H9 (cell line): Measurements from ENCODE around the gene LMO4. TPM values are rescaled to one million over a fixed set of nuclear protein-coding genes. Genes with fewer than 3 reads are reported as not detected.

ENCODE experiments used
- DNase-seq: peaks from one replicate; pipeline ENCODE4 v3.0.0-alpha.2; 2017
- H2AFZ ChIP-seq: one replicate; pipeline ENCODE4 v1.6.1; 2013; ENCODE audit warnings: mild to moderate bottlenecking, low read length, control low read depth, moderate library complexity
- H2AK5ac ChIP-seq: 2 replicates; pipeline ENCODE4 v1.6.1; 2013; ENCODE audit warnings: low read length, control low read depth, mixed read lengths; ENCODE audit not compliant: insufficient read length
- H2BK120ac ChIP-seq: one replicate; pipeline ENCODE4 v1.6.1; 2013; ENCODE audit warnings: low read depth, mild to moderate bottlenecking, low read length, control low read depth, inconsistent platforms; ENCODE audit not compliant: poor library complexity, severe bottlenecking
- H2BK12ac ChIP-seq: 2 replicates; pipeline ENCODE4 v1.6.1; 2013; ENCODE audit warnings: low read length, control low read depth, mixed read lengths, low read depth; ENCODE audit not compliant: insufficient read length
- H2BK15ac ChIP-seq: 2 replicates; pipeline ENCODE4 v1.6.1; 2013; ENCODE audit warnings: low read depth, low read length, control low read depth
- H2BK20ac ChIP-seq: one replicate; pipeline ENCODE4 v1.6.1; 2013; ENCODE audit warnings: low read depth, mild to moderate bottlenecking, low read length, control low read depth, inconsistent platforms; ENCODE audit not compliant: poor library complexity, severe bottlenecking
- H2BK5ac ChIP-seq: 2 replicates; pipeline ENCODE4 v1.6.1; 2013; ENCODE audit warnings: low read length, control low read depth, mixed read lengths; ENCODE audit not compliant: insufficient read length
- H3K14ac ChIP-seq: 2 replicates; pipeline ENCODE4 v1.6.1; 2013; ENCODE audit warnings: low read length, control low read depth; ENCODE audit not compliant: insufficient read depth
- H3K18ac ChIP-seq: 2 replicates; pipeline ENCODE4 v1.6.1; 2013; ENCODE audit warnings: low read depth, mild to moderate bottlenecking, mixed read lengths, low read length, control low read depth; ENCODE audit not compliant: insufficient read length
- H3K23ac ChIP-seq: 2 replicates; pipeline ENCODE4 v1.6.1; 2013; ENCODE audit warnings: low read length, control low read depth, mixed read lengths, low read depth; ENCODE audit not compliant: insufficient read length
- H3K23me2 ChIP-seq: 2 replicates; pipeline ENCODE4 v1.6.1; 2013; ENCODE audit warnings: low read depth, mild to moderate bottlenecking, mixed read lengths, low read length, control low read depth; ENCODE audit not compliant: insufficient read length, poor library complexity, severe bottlenecking
- H3K27ac ChIP-seq: 2 replicates; pipeline ENCODE4 v1.5.1; 2013; ENCODE audit warnings: low read length, control low read depth, mixed read lengths, low read depth; ENCODE audit not compliant: insufficient read length
- H3K27me3 ChIP-seq: 2 replicates; pipeline ENCODE4 v1.6.1; 2013; ENCODE audit warnings: low read length, control low read depth, inconsistent platforms; ENCODE audit not compliant: insufficient read depth
- H3K4ac ChIP-seq: 2 replicates; pipeline ENCODE4 v1.6.1; 2013; ENCODE audit warnings: low read depth, mild to moderate bottlenecking, control low read depth, inconsistent platforms, low read length, moderate library complexity
- H3K4me1 ChIP-seq: 2 replicates; pipeline ENCODE4 v1.6.1; 2013; ENCODE audit warnings: low read length, control low read depth, inconsistent platforms; ENCODE audit not compliant: insufficient read depth
- H3K4me2 ChIP-seq: 2 replicates; pipeline ENCODE4 v1.6.1; 2013; ENCODE audit warnings: low read length, control low read depth, mixed read lengths; ENCODE audit not compliant: insufficient read length, insufficient read depth
- H3K56ac ChIP-seq: 2 replicates; pipeline ENCODE4 v1.6.1; 2013; ENCODE audit warnings: low read depth, mild to moderate bottlenecking, mixed read lengths, low read length, control low read depth; ENCODE audit not compliant: insufficient read length
- H3K79me1 ChIP-seq: 2 replicates; pipeline ENCODE4 v1.6.1; 2013; ENCODE audit warnings: low read depth, mild to moderate bottlenecking, moderate library complexity, low read length, control low read depth, inconsistent platforms; ENCODE audit not compliant: insufficient read depth, poor library complexity, severe bottlenecking
- H3K79me2 ChIP-seq: 2 replicates; pipeline ENCODE4 v1.6.1; 2013; ENCODE audit warnings: low read length, control low read depth, inconsistent platforms; ENCODE audit not compliant: insufficient read depth
- H3K9ac ChIP-seq: 2 replicates; pipeline ENCODE4 v1.6.1; 2013; ENCODE audit warnings: low read length, control low read depth, mixed read lengths; ENCODE audit not compliant: insufficient read length; ENCODE audit errors: extremely low read depth
- H3K9me3 ChIP-seq: one replicate; pipeline ENCODE4 v1.6.1; 2013; ENCODE audit warnings: low read depth, low read length, inconsistent platforms; ENCODE audit not compliant: control insufficient read depth
- H3T11ph ChIP-seq: one replicate; pipeline ENCODE4 v1.6.1; 2013; ENCODE audit warnings: mild to moderate bottlenecking, low read length, control low read depth, inconsistent platforms
- H4K20me1 ChIP-seq: one replicate; pipeline ENCODE4 v1.6.1; 2013; ENCODE audit not compliant: control insufficient read depth, insufficient read length, insufficient read depth
- H4K5ac ChIP-seq: 2 replicates; pipeline ENCODE4 v1.6.1; 2013; ENCODE audit warnings: low read depth, mild to moderate bottlenecking, mixed read lengths, low read length, control low read depth; ENCODE audit not compliant: insufficient read length
- H4K8ac ChIP-seq: replicated peaks from 2 replicates; pipeline ENCODE4 v1.6.1; 2013; ENCODE audit warnings: low read length, control low read depth, mixed read lengths, low read depth; ENCODE audit not compliant: insufficient read length
- H4K91ac ChIP-seq: 2 replicates; pipeline ENCODE4 v1.6.1; 2013; ENCODE audit warnings: low read depth, mild to moderate bottlenecking, moderate library complexity, mixed read lengths, low read length, control low read depth; ENCODE audit not compliant: insufficient read length
- H3K27ac Mint-ChIP-seq, 3 experiments: 2 replicates in 2 of 3; 3 replicates in 1 of 3; pipeline ENCODE4 v1.8.0; 2020 to 2021; ENCODE audit warnings: mixed read lengths in 3 of 3, mild to moderate bottlenecking in 1 of 3, moderate library complexity in 1 of 3
- H3K27me3 Mint-ChIP-seq: 2 replicates; pipeline ENCODE4 v1.8.0; 2021; ENCODE audit warnings: low read depth, mild to moderate bottlenecking, moderate library complexity, mixed read lengths
- H3K36me3 Mint-ChIP-seq, 3 experiments: 2 replicates in 2 of 3; 3 replicates in 1 of 3; pipeline ENCODE4 v1.8.0; 2020 to 2021; ENCODE audit warnings: low read depth in 3 of 3, mixed read lengths in 3 of 3; ENCODE audit not compliant: insufficient read depth in 1 of 3
- H3K4me1 Mint-ChIP-seq, 2 experiments: 2 replicates each; pipeline ENCODE4 v1.8.0; 2020; ENCODE audit warnings: mixed read lengths in 2 of 2
- H3K4me3 Mint-ChIP-seq, 2 experiments: 2 replicates in 1 of 2; 3 replicates in 1 of 2; pipeline ENCODE4 v1.8.0; 2020 to 2021; ENCODE audit warnings: mild to moderate bottlenecking in 2 of 2, mixed read lengths in 2 of 2, moderate library complexity in 1 of 2
- H3K9me3 Mint-ChIP-seq, 2 experiments: 2 replicates in 1 of 2; 3 replicates in 1 of 2; pipeline ENCODE4 v1.8.0; 2020; ENCODE audit warnings: mild to moderate bottlenecking in 2 of 2, mixed read lengths in 2 of 2, moderate library complexity in 1 of 2
- CTCF ChIP-seq: fragments of 200-600 bp; sonication (generic); conservative IDR thresholded peaks from 3 replicates; pipeline ENCODE4 v1.8.0; 2021; ENCODE audit warnings: antibody characterized with exemption, mild to moderate bottlenecking
- WGBS: extraction: QIAGEN DNeasy Blood & Tissue Kit; methylation state at CpG from one replicate; pipeline ENCODE4 v1.1.7; 2013; ENCODE audit warnings: missing lambda C conversion rate, low lambda C conversion rate, mixed read lengths; ENCODE audit not compliant: insufficient read length; ENCODE audit errors: extremely low coverage; 5-methylcytosine and 5-hydroxymethylcytosine counted together
- total RNA-seq: library from RNA; stranded (reverse); gene quantifications from 2 replicates; pipeline ENCODE4 v1.2.1, GENCODE V29; 2021

Gene LMO4
- total RNA-seq, 1 experiment from 2014 or later: 64.9 TPM

- Histone ChIP-seq H2AFZ (no peak overlapping the region), H2BK5ac (no peak overlapping the region), H3K27ac (no peak overlapping the region), H3K9ac (no peak overlapping the region), H4K5ac (no peak overlapping the region), H3K18ac (no peak overlapping the region), H4K8ac (no peak overlapping the region), H2BK12ac (no peak overlapping the region), H3K4ac (no peak overlapping the region), H3K14ac (no peak overlapping the region), H2AK5ac (no peak overlapping the region), H3K4me1 (no peaks in the 10 kb centered on the region), H2BK20ac (no peak overlapping the region), H3K79me1 (no peaks in the 10 kb centered on the region), H3K23me2 (no peaks in the 10 kb centered on the region), H4K20me1 (no peaks in the 10 kb centered on the region), H3K79me2 (no peaks in the 10 kb centered on the region), H2BK15ac (no peak overlapping the region), H4K91ac (no peak overlapping the region), H3K4me2 (no peak overlapping the region), H3K23ac (no peak overlapping the region), H3T11ph (no peak overlapping the region), H3K9me3 (no peaks in the 10 kb centered on the region), H3K27me3 (no peaks in the 10 kb centered on the region), H2BK120ac (no peak overlapping the region), H3K56ac (no peak overlapping the region)
- no peak overlapping the region for H3K4me3 Mint-ChIP-seq
- no peak overlapping the region for H3K27ac Mint-ChIP-seq
- no peak for DNase-seq
- no peak for TF ChIP-seq CTCF
- H3K27me3 Mint-ChIP-seq: no peaks in the 10 kb centered on the region
- H3K36me3 Mint-ChIP-seq: no peaks in the 10 kb centered on the region; a peak in 1 of 7 replicates
- peaks cover 4 to 9% of the 10 kb centered on the region in 2 experiments; a peak in 3 of 5 replicates for H3K9me3 Mint-ChIP-seq
- no peaks in the 10 kb centered on the region for H3K4me1 Mint-ChIP-seq
- WGBS: no CpG with 5 or more reads among the region's 3 CpGs
Measured at GRCh38 chr1:87389546-87389945, 60.9 kb downstream of the LMO4 start.
